Lower lobe of right lung (tissue), 2 donors: Measurements from ENCODE around the gene GBE1. TPM values are rescaled to one million over a fixed set of nuclear protein-coding genes. Genes with fewer than 3 reads are reported as not detected.

Source experiments
- ATAC-seq, 2 donors: fragments of 200-7000 bp; cut with Tn5 transposase; one replicate each; pipeline ENCODE4 v1.9.1; 2020 to 2022; ENCODE audit warnings: mild to moderate bottlenecking in 2 of 2, moderate library complexity in 2 of 2
- DNase-seq: peaks from one replicate; pipeline ENCODE4 v3.0.0-alpha.2; 2020
- H3K27ac ChIP-seq: fragments of 200-600 bp; one replicate; pipeline ENCODE4 v1.8.0; 2022
- H3K27me3 ChIP-seq: fragments of 200-600 bp; one replicate; pipeline ENCODE4 v1.8.0; 2022; ENCODE audit warnings: low read depth
- H3K36me3 ChIP-seq: fragments of 200-600 bp; one replicate; pipeline ENCODE4 v1.8.0; 2022; ENCODE audit warnings: mild to moderate bottlenecking
- H3K4me1 ChIP-seq: fragments of 200-600 bp; one replicate; pipeline ENCODE4 v1.8.0; 2022
- H3K4me3 ChIP-seq: fragments of 200-600 bp; one replicate; pipeline ENCODE4 v1.8.0; 2022; ENCODE audit warnings: mild to moderate bottlenecking
- H3K9me3 ChIP-seq: fragments of 200-600 bp; one replicate; pipeline ENCODE4 v1.8.0; 2022
- intact Hi-C: fragments of 100-400 bp; cut with DNase I; formaldehyde crosslinking; loops from one replicate; pipeline ENCODE4 v1.11.0; 2022
- total RNA-seq: library from RNA; stranded (reverse); fragmentation: NEBNext Ultra II Directional; extraction: Animal tissue kit (Norgen Biotek cat#: 25700); gene quantifications from one replicate; pipeline ENCODE4 v1.2.1, GENCODE V29; 2021
- TF ChIP-seq, protein P1 (sequence below): fragments of 200-600 bp; IDR thresholded peaks from one replicate; pipeline ENCODE4 v1.8.0; 2022; ENCODE audit warnings: antibody characterized with exemption, mild to moderate bottlenecking
- donor health status: DM: no; HTN: yes; CAD: no; lungs with severe emphysema.

GBE1 gene
- total RNA-seq, 1 donor from 2014 or later = 23.0 TPM

DNA sequence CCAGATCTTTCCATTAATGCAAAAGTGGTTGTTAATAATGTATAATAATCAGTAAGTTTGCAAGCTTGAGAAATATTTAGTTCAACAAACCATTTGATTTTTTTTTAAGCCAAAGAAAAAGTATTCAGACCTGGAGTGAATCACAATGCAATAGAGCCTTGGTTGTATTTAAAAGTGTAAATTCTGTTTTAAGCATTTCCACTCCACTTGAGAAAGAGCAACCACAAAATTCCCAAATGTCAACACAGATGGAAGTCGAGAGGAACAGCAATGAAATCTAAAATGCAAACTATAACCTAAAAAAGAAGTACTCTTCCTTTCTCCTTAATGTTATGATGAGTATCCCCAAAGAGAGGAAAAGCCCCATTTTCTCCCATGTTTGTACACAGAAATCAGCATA is 20.2 kb downstream of the GBE1 start:
- peaks cover 33% of the 10 kb centered on the region for H3K4me1 ChIP-seq
- DNase-seq = no peak
- no peak overlapping the region for H3K27ac ChIP-seq
- ATAC-seq = no peak
- H3K9me3 ChIP-seq = no peaks in the 10 kb centered on the region
- TF ChIP-seq, protein P1, sequence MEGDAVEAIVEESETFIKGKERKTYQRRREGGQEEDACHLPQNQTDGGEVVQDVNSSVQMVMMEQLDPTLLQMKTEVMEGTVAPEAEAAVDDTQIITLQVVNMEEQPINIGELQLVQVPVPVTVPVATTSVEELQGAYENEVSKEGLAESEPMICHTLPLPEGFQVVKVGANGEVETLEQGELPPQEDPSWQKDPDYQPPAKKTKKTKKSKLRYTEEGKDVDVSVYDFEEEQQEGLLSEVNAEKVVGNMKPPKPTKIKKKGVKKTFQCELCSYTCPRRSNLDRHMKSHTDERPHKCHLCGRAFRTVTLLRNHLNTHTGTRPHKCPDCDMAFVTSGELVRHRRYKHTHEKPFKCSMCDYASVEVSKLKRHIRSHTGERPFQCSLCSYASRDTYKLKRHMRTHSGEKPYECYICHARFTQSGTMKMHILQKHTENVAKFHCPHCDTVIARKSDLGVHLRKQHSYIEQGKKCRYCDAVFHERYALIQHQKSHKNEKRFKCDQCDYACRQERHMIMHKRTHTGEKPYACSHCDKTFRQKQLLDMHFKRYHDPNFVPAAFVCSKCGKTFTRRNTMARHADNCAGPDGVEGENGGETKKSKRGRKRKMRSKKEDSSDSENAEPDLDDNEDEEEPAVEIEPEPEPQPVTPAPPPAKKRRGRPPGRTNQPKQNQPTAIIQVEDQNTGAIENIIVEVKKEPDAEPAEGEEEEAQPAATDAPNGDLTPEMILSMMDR = no peak
- no peaks in the 10 kb centered on the region for H3K27me3 ChIP-seq
- intact Hi-C loops = no loop called here
- no peak overlapping the region for H3K4me3 ChIP-seq
- no peaks in the 10 kb centered on the region for H3K36me3 ChIP-seq

DNA sequence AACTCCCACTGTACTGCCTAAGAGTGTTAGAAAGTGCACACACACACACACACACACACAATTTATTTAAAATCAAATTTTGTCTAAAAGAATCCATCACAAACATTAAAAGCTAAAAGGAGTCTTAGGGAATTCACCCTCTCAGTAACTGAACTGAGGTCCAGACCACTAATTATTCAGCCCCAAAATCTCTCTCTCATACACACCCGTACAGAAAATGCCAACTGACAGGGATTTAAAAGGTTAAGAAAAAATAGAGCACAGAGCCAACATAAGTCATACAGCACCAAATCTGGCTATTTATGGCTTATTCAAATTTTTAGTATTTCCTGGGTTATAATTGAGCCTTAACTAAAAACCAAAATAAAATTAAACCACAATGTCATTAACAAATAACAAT is 20.7 kb downstream of the GBE1 start:
- no peaks in the 10 kb centered on the region for H3K27me3 ChIP-seq
- H3K4me1 ChIP-seq = peaks cover 33% of the 10 kb centered on the region
- TF ChIP-seq, protein P1 = no peak
- H3K4me3 ChIP-seq = no peak overlapping the region
- H3K36me3 ChIP-seq = no peaks in the 10 kb centered on the region
- no peak for ATAC-seq
- intact Hi-C loops = no loop called here
- no peaks in the 10 kb centered on the region for H3K9me3 ChIP-seq
- DNase-seq = no peak
- H3K27ac ChIP-seq = no peak overlapping the region

DNA sequence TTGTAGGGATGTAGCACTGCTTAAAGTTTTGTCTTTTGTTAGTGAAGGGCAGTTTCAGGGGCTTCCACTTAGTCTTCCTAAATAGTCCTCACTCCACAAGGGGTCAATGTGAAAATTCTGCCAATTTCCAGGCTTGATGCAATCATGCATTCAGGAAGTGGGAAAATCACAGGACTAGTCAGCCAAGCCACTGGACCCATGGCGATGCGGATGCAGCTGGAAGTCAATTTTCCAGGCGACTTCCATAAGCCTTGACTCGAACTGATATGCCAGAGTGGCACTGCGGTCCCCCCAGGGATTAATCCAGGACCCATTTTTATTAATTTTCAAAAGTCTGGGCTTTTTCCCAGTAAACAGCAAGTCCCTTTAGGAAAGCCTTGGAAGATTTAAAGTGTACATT is 26.1 kb downstream of the GBE1 start:
- Histone ChIP-seq H3K36me3 (no peaks in the 10 kb centered on the region), H3K4me3 (no peak overlapping the region), H3K9me3 (no peaks in the 10 kb centered on the region), H3K27me3 (no peaks in the 10 kb centered on the region), H3K4me1 (no peaks in the 10 kb centered on the region), H3K27ac (no peak overlapping the region)
- ATAC-seq (no peak), DNase-seq (no peak)
- TF ChIP-seq, protein P1 = no peak
- intact Hi-C loops = no loop called here

DNA sequence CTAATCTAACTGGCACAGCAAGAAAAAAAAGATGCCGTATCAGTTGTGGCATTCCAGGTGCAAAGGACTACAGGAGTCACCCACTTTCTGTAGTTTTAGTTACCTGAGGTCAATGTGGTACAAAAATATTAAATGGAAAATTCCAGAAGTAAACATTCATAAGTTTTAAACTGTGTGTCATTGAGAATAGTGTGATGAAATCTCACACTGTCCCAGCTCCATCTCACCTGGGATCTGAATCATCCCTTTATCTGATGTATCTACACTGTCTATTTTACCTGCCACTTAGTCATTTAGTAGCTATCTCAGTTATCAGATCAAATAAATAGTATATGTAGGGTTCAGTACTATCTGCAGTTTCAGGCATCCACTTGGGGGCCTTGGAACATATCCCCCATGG is 26.7 kb downstream of the GBE1 start:
- DNase-seq (no peak), ATAC-seq (no peak)
- H3K9me3 ChIP-seq = no peaks in the 10 kb centered on the region
- H3K27ac ChIP-seq = no peak overlapping the region
- H3K27me3 ChIP-seq = no peaks in the 10 kb centered on the region
- TF ChIP-seq, protein P1 = no peak
- H3K4me1 ChIP-seq = no peaks in the 10 kb centered on the region
- H3K36me3 ChIP-seq = no peaks in the 10 kb centered on the region
- intact Hi-C loops = no loop called here
- H3K4me3 ChIP-seq = no peak overlapping the region

DNA sequence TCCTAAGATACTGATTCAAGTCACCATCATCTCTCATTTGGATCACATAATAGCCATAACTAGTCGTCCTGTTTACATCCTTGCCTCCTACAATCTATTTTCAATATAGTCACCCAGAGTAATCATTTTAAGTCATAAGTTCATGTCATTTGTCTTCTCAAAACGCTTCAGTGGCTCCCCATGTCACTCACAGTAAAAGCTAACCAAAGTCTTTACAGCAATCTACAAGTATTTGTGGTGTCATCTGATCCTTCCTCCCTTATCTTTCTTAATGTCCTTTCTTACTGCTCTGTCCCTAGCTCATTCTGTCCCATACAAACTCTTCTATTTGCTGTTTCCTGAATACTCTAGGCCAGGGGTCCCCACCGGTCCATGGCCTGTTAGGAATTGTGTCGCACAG is 28.8 kb downstream of the GBE1 start:
- no peak overlapping the region for H3K4me3 ChIP-seq
- TF ChIP-seq, protein P1 = no peak
- H3K9me3 ChIP-seq = no peaks in the 10 kb centered on the region
- ATAC-seq = no peak
- H3K36me3 ChIP-seq = no peaks in the 10 kb centered on the region
- H3K4me1 ChIP-seq = no peaks in the 10 kb centered on the region
- H3K27me3 ChIP-seq = no peaks in the 10 kb centered on the region
- no peak overlapping the region for H3K27ac ChIP-seq
- intact Hi-C loops = no loop called here
- no peak for DNase-seq
